GM21619 (cell line): ENCODE measurements around the gene THBS4.

Source experiments
- ATAC-seq: cut with Tn5 transposase; IDR thresholded peaks from one replicate; pipeline ENCODE4 v1.9.1; 2021; ENCODE audit not compliant: unreplicated experiment

The THBS4 gene

DNA sequence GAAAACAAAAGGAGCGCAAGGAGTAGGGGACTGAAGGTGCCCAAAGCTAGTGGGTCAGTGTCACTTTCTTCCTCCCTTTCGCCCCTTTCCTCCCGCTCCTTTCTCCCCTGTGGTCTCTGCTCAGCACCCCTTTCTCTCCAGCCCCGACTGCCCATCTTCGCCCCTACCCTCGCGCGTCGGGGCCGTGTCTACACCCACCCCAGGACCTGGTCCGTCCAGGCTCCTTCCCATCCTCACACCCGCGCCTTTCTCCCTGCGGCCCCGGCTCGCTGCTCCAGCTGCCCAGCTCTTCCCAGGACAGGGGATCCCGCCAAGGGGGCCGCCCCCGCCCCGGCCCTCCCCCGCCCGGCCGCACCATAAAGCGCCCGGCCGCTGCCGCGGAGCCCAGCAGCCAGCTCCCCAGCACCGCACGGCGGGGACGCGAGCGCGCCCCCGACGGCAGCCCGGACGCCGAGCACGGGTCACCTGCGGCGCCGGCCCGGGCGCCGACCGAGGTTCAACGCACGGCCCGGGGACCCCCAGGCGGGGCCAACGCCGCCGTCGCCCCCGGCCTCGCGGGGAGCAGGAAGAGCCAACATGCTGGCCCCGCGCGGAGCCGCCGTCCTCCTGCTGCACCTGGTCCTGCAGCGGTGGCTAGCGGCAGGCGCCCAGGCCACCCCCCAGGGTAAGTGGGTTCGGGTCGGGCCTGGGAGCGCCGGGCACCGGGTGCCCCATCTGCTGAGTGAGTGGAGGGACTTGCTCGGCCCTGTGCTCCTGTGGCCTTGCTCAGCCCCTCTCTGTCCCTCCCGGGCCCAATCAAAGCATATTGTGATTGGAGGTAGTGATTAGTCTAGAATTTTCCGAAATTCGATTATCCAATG, at the start of gene THBS4:
TSS of gene THBS4 (plus strand) at position 387 of the 860 bp plus-strand sequence. CDS start at position 577, 190 bp downstream.
- ATAC-seq = no peak

- ATAC-seq = no peak
These were observed 48.9 kb upstream of the THBS4 start for GRCh38 chr5:79986260-79986659.

DNA sequence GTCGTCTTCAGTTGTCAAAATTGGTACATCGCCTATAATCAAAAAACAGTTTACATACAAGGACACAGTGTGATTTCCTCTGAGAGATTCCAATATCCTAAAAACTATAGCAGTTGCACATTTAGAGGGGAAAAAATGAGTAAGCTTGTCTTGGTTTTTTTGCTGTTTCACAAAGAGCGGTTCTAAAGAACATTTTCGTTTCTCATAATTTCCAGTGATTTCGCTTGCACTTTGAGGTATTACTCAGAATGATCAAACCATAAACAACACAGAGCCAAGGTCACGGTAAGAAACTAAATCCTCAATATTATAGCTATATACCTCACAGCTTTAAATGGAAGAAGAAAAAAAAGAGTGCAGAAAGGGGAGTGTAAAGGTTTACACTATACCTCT, 44.9 kb upstream of the THBS4 start:
- ATAC-seq = peak; percentile 52

DNA sequence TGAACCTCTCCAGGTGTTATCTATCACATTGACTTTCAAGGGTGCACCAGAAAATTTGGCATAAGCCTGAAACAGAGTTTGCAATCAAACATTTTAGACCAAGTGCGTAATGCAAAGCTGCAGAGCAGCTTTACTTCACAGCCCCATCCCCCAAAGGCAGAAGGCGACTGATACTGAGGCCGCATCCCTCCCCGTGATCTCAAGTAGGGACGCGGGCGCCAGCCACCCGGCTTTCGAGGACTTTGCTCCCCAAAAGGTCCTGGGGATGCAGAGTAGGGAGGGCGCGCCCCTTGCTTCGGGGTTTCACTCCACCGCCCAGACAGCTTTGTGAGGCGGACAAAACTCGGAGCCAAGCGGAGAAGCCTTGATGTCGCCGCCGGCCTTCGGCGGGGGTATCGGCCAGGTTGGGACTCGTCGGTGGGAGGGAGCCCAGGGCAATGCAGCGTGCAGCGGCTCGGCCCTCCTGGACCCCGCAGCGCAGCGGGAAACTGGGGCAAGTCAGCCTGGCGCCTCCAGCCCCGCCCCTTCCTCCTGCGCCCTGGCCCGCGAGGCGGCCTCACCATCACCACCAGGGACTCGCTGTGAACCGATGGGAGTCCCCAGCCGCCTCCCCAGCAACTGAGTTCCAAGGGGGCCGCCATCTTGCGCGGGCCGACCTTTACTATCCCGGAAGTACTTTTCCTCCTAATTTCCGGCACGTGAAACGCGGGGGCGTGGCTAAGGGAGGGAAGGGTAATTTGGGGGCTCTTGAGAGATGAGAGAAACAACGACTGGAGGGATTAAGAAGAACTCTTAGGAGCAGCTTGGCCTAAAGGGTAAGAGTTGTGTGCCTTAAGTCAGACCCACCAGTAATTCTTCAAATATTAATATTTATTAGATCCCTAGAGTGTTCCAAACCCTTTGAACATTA, 44.3 kb upstream of the THBS4 start, which contains the start of gene MTX3:
TSS of gene MTX3 (minus strand) at position 665 of the 910 bp plus-strand sequence. CDS start at position 641, 24 bp downstream.
- ATAC-seq = peak; percentile 85

DNA sequence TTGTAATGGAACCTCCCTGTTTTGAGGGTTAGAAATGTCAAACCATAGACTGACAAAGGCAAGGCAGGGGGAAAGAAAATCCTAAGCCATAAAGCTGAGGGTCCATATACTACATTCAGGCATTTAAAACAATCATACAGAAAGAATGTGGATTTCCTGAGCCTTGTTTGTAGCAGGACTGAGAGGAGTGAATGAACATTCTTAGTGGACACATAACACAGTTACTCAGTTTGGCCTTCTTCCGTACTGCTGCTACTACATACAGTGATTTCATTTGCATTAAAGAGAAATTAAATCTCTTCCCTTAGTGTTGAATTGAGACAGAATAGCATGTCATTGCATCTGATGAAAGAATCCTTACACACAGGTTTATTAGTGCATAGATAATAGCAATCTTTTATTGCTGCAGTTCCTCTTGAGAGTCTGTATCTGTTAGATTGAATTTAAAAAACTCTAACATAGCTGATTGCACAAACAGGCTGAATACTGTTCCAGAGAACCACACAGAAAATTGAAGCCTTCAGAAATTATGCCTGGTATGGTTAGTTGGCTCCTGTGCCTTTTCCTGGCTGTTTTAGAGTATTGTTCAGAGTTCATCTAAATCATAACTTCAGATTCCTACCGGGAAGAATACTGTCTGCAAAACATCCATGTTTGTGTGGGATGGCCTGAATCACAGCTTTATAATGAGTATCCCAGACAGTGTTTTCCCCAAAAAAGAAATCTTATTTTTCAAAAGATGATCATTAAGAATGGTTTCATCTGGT, 42.1 kb upstream of the THBS4 start:
- ATAC-seq = no peak

DNA sequence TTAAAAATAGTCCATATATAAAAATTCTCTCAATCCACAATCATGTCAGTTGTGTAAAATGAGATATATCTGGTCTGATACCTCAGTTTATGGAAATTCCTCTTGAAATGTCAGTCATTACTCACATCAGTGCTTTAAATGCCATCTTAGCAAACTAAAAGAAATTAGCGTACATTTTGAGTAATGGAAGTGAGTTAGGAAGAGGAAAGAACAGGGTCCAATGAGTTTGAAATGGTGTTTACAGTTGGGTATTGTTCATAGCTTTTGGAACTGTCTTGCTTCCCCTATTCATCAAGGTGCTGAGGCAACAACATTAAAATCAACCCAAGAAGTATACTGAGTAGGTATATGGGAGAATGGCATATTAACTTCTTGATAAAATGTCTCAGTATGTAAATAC, 35.4 kb upstream of the THBS4 start:
- no peak for ATAC-seq

DNA sequence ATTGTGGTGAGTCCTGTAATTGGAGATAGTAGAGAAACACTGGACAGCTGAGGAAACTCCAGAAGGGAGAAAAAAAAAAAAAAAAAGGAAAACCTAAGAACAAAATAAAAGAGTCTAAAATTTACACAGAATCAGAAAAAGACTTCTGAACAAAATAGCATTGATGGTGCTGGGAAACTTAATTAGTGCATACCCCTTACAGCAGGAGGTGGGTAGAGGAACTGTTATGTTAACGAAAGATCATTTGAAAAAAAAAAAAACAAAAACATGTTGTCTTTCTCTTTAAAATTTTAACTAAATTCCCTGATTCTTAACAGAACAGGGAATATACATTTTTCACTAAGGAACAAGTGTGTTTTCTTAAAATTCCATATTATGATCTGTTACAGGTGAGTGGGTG, 32.5 kb upstream of the THBS4 start:
- ATAC-seq = no peak

GRCh38 chr5:80008995-80009765, 26.0 kb upstream of the THBS4 start:
- ATAC-seq = no peak

GRCh38 chr5:80010754-80011392, 24.3 kb upstream of the THBS4 start:
- no peak for ATAC-seq

DNA sequence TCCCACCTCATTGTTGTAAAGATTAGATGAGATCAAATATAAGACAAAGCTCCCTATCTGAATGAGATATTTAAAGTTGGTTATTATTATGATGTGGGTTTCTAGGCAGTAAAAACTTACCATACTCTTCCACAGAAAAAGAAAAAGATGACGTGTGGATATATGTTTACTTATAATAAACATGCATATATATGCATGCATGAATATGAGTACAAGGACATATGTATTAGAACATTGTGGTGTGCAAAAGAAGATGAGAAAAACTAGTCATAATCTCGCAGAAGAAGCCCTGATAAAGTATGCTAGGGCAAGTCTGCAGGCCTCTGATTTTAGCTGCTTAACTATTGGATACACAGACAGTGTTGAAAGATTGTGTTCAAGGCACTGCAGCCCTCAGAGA, 10.1 kb upstream of the THBS4 start:
- ATAC-seq = no peak

GRCh38 chr5:80026841-80027240, 8.3 kb upstream of the THBS4 start:
- ATAC-seq = no peak

DNA sequence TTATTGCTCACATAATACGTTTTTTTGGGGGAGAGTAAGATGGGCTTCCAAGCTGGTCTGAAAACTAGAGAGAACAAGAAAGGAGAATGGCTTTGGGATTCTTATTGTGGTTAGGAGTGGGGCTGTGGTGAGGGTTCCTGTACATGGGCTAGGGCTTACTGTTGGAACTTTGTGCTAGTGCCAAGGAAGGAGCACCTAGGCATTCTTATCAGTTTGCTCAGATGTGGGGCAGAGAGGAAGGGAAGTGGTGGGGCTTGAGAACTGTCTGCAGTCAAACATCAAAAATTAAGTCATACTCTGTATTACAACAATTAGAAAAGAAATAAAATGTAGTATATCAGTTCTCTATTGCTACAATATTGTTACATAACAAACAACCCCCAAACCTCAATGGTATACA, 4.0 kb upstream of the THBS4 start:
- ATAC-seq = no peak

GRCh38 chr5:80033513-80033912, 1.6 kb upstream of the THBS4 start:
- ATAC-seq = no peak

GRCh38 chr5:80034559-80034958, 589 bp upstream of the THBS4 start:
- no peak for ATAC-seq

DNA sequence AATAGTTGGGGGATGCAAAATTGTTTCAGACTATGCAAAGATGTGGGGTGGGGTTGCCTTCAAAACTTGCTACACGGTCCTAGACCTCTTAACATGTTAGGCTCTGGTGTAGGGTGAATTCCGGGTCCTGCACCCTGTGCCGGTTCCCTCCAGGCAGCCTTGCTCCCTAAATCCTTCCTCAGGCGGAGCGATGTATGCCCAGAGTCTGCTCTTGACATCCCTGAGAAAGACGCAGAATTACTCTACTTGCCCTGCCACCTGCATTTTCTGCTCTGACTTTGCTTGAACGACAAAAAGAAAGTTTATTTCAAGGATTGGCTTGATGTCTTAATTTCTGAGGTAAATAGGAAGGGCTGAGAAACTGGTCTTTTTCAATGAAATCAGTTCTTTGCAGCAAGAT, 691 bp downstream of the THBS4 start:
- no peak for ATAC-seq

- no peak for ATAC-seq
These were observed 1.5 kb downstream of the THBS4 start for GRCh38 chr5:80036615-80037014.

- ATAC-seq = peak; percentile 85
These were observed 2.2 kb downstream of the THBS4 start for GRCh38 chr5:80037366-80037765.

DNA sequence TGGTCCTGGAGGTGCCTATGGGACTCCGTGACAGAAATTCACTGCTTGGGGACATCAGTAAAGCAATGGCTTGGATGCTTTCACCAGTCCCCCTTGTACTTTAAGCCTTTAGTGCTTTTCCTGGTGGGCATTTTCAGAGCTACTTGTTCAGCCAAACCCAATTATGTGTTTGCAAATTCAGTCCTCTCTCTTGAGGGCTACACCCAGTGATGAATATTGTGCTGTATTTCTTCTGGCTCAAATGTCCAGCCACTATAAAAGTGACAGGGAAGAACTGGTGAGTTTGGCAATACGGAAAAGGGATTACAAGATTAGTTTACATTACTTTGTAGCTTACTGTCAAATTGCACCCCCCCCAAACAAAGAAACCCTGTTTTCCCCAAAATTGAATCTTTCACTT, 4.5 kb downstream of the THBS4 start:
- ATAC-seq = no peak

DNA sequence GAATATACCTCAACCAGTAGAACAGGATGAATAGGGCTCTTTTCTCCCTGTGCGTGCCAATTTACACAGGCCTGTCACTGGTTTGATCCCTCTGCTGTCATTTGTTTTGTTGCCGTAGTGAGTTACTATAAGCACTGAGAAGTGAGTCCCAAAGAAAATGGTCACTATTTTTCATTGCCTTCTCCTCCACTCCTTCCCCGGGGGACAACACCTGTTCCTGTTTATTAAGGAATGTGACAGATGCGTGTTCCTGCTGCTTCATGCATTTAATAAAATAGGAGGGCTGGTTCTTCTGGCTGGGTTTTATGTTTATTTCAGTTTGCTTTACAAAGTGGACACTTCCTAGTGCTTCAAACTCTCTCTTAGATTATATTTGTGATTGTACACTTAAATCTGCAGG, 6.4 kb downstream of the THBS4 start:
- ATAC-seq = no peak

- no peak for ATAC-seq
These were observed 7.2 kb downstream of the THBS4 start for GRCh38 chr5:80042330-80042729.
